HG03378 (cell line): ENCODE results near the gene NFKBIE.

Source experiments
- ATAC-seq: cut with Tn5 transposase; IDR thresholded peaks from one replicate; pipeline ENCODE4 v1.9.1; 2021; ENCODE audit warnings: mild to moderate bottlenecking, moderate library complexity; ENCODE audit not compliant: unreplicated experiment

Gene NFKBIE

GRCh38 chr6:44298055-44298803 is 32.9 kb upstream of the NFKBIE start:
- no peak for ATAC-seq

DNA sequence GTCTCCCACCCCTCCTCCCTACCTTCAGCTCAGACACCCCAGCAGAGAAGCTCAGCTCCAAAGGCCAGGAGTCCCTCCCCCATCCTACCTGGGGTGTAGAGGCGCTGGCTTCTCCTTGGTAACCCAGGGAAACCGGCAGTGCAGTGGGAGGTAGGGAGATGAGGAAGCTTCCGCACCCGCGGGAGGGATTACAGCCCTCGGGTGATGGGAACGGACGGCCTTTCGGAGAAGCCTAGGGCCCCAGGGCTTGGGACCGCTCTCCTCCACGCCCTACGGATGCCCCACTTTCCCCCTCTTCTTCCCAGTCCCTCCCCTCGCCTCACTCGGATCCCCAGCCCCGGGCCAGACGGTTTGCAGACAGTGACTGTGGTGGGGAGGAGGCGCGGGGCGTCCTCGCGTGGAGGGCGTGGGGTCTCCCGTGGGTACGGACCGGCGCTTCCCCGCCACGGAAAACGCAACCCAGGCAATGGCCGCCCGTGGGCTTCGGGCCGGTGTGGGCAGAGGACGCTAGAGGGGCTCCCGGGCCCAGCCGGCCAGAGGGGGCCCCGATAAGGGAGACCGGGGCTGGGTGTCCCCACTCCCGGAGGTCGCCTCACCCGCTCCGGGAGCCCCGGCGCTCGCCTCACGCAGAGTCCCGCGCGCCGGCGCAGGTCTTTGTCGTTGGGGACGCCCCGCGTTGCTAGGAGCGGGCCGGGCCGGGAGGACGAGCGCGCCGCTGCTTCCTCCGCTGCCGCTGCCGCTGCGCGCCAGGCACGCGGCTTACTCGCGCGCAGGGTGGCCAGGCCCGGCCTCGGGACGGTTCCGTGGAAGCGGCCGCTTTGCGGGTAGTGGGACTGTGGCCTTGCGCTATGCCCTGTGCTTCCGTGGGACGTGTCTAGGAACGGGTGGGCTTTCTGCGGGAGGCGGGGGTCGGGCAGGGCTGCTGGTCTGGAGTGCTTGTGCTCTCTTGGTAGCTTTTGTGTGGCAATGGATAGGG is 32.0 kb upstream of the NFKBIE start:
- no peak for ATAC-seq

GRCh38 chr6:44294832-44295791 is 29.8 kb upstream of the NFKBIE start:
- no peak for ATAC-seq

DNA sequence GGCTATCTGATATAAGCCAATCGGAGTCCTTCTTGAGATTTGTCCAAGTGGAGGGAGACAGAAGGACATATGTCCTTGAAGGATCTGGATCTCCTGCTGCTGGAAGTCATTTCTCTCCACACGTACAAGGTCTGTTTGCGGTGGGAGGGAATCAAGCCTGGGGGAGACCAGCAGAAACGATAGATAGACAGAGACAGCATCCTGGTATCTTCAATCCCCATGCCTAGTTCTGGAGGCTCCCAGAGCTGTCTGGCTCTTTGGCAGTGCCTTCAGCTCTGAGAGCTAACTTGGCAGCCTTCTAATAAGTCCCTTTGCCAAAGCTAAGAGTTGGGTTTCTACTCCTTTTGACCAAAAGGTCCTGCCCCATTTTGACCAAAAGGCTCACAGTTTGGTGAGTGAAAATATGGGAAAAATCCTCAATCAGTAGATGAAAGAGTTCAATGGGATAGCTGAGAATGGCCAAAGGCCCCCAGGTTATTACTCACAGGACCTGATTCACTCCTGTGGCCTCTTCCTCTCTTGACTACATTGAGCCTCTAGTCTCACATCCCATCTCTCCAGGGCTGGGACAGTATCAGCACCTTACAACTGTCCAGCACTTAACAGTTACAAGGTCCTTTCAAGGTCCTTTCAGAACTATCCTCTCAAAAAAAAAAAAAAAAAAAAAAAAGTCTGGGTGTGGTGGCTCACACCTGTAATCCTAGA is 27.5 kb upstream of the NFKBIE start:
- no peak for ATAC-seq

DNA sequence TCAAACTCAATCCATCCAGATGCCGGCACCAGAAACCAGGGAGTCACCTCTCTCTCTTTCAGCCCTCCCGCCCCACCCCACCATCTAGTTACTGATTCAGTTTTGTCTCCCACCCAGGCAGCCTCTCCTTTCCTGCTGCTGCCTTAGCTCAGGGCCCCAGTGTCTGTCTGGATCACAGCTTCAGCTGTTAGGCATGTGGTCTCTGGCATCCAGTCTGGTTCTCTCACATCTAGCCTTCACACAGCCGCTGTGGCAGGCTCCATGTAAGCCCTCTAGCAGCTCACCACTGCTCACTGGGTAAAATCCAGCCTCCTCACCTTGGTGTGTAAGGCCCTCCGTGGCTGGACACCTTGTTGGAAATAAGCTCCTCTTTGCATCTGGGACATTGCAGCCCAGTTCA is 26.5 kb upstream of the NFKBIE start:
- no peak for ATAC-seq

- ATAC-seq = no peak
Measured at GRCh38 chr6:44289726-44290260, 24.4 kb upstream of the NFKBIE start.

GRCh38 chr6:44286747-44287146 is 21.4 kb upstream of the NFKBIE start:
- ATAC-seq = no peak

DNA sequence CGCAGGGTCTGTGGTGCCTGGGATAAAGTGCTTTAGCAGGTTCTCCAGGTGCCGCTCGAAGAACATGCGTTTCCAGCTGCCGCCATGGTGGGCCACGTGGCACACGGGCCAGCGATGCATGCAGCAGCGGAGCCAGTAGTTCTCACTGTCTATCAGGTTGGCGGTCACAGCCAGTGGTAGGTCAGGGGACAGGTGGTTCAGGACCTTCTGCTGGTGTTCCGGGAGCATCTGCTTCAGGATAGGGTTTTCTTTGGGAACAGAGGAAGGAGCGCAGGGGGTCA is 20.9 kb upstream of the NFKBIE start:
- no peak for ATAC-seq

GRCh38 chr6:44285552-44286284 is 20.4 kb upstream of the NFKBIE start:
- no peak for ATAC-seq

DNA sequence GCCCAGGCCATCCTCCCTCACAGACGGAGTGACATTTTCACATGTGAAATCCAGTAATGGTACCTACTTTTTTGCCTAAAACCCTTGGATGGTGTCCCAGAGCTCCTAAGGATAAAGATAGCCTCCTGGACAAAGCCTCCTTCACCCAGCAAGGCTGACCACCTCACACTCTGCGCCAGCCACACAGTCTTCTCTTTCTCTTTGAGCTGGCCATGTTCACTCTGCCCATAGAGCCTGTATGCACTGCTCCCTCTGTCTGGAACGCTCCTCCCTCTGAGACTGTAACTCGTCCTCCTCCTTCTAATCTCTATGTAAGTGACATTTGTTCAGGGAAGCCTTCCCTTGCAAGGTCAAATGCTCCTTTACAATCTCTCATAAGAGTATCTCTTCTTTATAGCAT is 19.5 kb upstream of the NFKBIE start:
- no peak for ATAC-seq

DNA sequence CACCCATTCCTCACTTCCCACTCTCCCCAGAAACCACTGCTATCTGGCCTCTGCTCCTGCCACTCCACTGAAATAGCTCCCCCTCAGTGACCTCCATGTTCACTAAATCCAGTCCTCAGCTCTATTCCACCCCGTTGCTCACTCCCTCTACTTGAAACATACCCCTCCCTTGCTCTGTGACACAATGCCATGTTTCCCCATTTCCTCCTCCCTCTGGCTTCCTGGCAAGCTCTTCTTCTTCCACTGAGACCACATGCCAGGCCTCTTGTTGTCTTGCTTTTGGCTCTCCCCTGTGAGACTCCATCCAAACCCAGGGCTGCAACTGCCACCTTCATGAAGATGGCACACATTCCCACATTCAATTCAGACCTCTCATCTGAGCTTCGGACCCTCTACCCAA is 18.8 kb upstream of the NFKBIE start:
- ATAC-seq = no peak

DNA sequence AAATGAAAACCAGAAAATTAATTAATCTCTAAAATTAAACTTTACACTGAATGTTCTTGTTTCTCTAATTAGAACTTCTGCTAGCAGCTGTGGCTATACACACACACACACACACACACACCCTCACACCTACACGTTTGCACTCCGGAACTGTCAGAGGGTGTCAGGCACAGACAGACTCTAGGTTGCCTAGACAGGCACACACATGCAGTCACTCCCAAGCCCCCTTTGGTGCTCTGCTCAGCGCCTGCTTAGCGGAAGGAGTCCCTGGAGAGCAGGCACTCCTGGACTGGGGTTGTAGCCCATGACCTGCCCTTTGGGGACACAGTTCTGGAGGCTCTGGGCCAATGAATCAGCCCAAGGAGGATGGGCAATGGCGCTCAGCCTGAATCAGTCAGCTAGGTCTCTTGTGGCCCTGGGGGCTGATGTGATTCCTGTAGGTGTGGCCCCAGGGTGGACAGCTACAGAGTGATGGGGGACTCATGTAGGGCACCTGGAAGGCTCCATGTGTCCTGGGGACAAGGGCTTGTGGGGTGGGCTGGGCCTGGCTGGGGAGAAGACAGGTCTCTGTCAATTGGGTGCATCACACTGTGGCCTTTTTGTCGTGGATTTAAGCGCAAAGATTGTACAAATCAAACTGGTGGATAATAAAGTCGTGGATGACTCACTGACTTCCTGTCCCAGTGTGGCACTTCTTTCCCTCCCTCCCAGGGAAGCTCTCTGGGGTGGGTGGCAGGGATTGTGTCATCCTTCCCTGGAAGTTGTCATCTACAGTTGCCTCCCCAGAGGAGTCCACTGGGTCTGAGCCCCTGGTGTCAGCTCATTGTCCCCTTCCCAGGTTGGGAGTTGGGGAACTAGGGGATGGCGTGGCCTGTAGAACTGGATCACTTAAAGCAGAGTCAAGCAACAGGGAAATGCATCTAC is 13.7 kb upstream of the NFKBIE start:
- ATAC-seq = no peak

DNA sequence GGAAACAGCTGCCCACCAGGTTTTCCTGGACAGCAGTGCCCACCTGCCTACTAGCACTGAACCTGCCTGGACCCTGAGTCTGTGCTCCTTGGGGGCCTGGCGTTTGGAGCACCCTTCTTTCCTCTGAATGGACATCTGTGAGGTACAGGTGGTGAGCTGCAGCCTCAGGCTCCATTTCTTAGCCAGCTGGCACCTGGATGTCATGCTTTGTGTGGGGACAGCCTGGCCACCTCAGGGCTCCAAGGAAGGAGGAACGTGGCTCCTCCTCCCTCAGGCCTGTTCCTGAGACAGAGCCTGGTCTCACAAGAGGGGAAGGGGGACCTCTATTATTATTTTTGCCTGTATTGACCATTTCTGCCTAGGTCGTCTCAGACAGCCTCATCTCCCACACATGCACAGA is 13.0 kb upstream of the NFKBIE start:
- ATAC-seq = no peak

DNA sequence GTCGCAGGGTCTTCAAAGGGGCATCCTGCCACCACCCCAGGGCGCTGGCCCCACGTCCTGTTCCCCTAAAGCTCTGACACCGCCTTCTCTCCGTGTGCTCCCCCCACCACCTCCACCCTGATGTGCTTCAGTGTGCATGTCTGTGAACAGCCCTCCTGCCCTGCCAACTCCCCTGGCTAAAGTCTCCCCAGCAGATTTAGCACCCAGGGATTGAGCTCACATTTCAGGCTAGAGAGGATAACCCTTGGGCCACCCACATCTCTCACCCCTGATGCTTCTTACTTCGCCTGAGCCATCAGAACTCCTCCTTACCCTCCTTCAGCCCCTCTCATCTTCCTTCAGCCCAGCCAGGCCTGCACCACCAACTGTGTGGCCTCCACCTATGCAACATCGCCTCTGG is 12.4 kb upstream of the NFKBIE start:
- no peak for ATAC-seq

DNA sequence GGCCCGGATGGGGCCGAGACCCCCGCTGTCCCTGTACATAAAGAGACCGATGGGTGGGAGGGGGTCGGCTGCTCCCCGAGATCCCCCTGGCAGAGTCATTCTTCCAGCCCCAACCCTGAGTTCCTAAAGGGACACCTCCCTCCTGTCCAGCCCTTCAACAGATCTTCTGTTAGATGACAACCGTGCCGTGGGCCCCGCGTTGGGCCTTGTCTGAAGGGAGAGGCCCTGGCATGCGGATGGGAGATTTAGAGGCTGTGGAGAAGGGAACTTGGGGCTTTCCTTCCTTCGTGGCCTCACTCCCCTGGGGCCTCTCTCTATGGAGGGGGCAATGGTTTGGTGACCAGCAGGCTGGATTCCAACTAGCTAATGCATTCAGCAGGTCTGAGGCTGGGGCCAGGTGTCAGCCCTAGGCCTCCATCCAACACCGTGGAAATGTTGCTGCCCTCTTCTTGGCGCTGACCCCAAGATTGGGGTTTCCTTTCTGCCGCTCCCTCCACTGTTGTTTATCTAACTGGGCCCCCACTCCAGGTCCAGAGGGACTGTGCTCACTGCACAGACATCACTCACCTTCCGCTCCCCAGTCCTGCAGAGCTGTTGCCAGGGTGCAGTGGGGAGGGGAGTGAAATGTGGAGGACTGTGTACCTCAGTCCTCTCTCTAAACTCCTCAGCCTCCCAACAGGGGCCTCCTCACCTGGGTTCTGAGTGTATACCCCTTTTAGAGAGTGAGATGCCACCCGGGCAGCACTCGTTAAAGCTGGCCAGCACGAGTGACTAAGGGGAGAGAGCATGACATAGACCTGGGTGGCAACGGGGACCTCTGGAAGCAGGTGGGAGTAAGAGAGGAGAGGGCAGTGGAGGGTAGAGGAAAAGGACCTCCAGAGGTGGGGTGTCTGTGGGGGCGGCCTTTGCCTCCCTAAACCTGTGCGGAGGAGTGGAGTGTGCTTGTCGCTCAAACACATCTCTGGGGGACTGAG is 11.6 kb upstream of the NFKBIE start:
- ATAC-seq = no peak

- no peak for ATAC-seq
Measured at GRCh38 chr6:44275749-44276648, 10.6 kb upstream of the NFKBIE start.
